ENCODE results near the gene TTC34.

- no peak for TF ChIP-seq POLR2A (IDR thresholded peaks at IDR 0.05; ENCODE audit: low read length)
- no peak for TF ChIP-seq GATA1 (IDR thresholded peaks at IDR 0.05; ENCODE audit: low read depth, low read length)
Measured at GRCh38 chr1:2805801-2806430, 4.4 kb upstream of the TTC34 start.
